DMS53 (cell line): ENCODE results near the gene SEC61A1.

ENCODE experiments used
- DNase-seq: peaks from one replicate; lab custom pipeline; 2025; lab: John Stamatoyannopoulos, UW

SEC61A1 gene

DNA sequence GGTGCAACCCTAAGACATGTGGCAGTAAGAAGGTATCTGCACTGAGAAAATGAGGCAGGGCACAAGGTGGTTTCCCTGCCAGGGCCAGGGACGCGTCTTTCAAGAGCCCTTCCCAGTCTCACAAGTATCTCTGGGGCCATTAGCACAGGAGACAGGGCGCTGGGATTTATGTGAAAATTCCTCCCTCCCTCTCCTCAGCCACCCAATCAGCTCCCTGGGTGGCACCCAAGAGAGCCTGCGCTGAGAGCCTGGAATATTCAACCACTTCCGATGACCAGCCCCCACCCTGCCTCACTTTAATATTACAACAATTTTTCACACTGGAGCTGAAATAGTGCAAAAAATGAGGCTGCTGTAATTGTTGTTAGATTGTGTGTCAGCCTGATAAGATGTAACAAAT, 26.1 kb downstream of the SEC61A1 start:
- no peak for DNase-seq

DNA sequence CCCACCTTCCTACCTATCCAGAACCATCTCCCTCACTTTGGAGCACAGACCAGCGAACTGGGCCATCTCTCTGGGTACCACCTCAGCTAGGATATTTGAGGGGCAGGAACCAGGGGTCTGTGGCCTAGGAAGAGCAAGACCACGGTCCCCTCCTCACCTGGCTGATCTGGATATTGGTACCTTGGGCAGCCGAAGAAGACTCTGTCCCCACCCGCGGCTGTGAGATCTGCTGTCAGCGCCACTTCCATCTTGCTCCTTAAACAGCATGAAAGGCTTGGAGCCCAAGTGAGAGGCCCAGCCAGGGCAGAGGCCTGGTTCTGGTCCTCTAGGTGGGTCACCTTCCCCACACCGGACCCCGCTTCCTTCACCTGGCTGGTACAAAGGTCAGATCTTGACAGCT, 26.6 kb downstream of the SEC61A1 start:
- no peak for DNase-seq

DNA sequence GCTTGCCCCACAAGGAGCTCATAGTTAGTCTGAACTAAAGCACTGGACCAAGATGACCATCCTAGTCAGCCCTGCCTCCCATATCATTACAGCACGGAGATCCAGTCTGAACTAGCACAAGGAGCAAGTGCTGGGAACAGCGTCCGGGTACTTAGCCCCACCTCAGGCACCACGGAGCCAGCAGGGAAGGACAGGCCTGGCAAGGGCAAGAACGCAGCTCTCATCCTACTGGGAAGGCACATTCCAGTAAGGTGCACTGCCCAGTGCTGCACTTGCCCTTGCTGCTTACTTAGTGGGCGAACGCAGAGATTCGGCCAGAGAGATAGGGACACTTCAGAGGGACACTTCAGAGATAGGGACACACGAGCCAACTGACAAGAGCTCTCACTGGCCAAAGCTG, 27.6 kb downstream of the SEC61A1 start:
- no peak for DNase-seq

DNA sequence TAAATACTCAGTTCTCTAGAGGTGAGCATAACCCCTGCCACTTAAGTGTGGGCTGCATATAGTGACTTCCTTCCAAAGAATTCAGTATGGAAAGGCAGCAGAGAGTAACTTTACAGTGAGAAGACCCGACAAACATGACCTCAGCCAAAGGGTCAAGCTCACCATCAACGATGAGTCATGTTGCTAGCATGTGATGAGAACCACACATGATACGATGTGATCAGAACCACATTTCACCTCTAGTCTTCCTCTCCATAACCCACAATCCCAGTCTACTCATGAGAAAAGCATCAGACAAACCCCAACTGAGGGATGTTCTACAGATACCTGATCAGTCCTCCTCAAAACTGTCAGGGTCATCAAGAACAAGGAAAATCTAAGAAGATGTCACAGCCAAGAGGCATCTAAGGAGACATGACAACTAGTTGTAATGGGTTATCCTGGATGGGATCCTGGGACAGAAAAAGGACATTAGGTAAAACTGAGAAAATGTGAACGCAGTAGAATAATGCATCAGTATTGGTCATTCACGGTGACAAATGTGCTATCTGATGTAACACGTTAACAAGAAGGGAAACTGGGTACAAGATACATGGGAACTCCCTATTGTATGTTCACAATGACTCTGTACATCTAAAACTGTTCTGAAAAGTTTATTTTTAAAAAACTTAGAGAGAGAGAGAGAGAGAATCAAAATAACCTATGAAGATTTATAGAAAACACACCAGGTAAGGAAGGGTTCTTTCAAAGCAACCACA, 28.3 kb downstream of the SEC61A1 start:
- peak; percentile 23 for DNase-seq

DNA sequence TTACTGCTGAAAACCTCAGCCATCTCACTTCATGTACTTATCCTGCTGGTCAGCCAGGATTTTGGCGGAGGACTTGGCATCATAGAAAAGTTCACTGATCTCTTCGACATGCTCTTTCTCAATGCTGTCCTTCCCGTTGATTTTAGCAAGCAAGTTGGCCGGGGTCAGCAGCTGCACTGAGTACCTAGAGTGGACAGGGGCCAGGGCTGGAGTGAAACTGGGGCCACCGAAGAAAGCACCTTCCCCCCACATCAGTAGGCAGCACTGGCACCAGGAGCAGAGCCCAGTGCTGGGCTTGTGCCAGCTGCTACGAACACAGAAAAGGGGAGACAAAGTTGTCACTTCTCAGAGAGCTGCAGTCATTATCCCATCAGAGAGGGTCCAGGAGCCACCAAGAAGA, 29.0 kb downstream of the SEC61A1 start:
- DNase-seq: no peak

DNA sequence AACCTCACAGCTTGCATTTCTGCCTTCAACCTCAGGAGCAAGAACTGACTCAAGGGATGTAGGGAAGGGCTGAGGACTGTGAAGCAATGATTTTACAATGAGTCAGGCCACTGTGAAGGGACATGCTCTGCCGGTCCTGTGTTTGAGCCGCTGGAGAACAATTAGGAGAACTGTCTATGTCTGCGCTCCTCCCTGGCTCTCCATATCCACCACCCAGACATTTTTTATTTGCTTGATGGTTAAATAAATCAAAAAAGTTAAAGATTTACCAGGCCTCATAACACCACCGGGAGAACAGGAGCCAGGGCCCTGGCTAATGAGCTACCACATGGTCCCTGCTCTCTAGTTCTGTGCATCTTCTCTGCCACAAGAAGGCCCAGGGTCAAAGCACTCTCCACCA, 29.6 kb downstream of the SEC61A1 start:
- peak; percentile 54 for DNase-seq

DNA sequence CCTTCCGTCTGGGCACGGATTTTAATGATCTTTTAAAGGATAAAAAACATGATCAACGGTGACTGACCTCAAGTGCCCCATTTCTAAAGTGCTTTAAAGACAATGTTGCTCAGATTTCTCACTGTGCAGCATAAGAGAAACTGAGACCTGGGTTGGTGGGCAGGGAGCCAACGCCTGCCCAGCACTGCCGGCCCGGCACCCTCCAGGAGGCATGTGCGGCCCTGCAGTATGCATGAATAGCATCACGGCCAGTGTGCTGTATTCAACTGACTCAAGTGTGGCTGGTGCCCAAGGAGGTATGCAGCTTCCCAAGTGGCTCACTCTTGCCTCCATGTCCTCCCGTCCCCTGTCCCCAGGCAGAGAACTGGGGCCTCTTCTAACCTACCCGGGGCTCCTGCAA, 30.3 kb downstream of the SEC61A1 start:
- DNase-seq: no peak

DNA sequence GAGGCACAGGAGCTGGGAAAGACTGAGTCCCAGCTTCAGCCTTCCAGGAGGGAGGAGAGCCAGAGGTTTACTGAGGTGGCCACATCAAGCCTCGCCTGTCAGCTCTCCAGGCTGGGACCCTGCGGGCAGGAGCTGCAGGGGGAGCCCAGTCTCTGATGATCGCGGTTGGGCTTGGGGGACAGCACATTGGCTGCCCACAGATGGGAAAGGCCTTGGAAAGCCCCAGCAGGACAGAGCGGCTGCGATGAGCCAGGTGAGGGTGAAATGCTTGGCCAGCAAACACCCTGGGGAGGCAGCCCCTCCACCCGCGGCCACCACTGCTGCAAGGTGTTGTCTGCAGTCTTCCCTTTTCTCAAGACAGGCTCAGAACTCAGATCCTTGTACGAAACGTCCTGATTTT, 31.2 kb downstream of the SEC61A1 start:
- DNase-seq: no peak

DNA sequence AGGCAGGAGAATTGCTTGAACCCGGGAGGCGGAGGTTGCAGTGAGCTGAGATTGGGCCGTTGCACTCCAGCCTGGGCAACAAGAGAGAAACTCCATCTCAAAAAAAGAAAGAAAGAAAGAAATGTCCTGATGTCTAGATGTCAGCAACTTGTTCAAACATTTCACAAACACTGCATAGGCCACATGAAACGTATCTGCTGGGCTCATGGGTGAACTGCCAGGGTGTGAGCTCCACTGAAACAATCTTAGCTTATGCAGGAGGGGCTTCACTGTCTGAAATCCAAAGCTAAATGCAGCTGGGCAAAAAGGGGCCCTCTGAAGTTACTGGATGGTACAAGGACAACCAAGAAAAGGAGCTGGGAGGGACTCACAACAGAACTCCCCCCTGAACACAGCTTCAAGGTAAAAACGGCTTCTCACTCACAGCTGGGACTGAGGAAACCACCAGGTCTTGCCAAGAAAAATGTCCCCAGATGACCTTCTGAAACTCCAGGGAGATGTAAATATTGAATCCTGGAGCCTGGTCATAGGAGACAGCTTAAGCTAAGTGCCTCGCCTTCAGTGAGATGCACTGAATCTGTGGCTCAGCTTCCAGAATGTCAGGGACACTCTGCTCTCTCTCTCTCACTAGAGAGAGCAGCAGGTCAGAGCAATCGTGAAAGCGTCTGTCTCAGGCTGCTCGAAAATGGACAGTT, 31.9 kb downstream of the SEC61A1 start:
- DNase-seq: no peak

DNA sequence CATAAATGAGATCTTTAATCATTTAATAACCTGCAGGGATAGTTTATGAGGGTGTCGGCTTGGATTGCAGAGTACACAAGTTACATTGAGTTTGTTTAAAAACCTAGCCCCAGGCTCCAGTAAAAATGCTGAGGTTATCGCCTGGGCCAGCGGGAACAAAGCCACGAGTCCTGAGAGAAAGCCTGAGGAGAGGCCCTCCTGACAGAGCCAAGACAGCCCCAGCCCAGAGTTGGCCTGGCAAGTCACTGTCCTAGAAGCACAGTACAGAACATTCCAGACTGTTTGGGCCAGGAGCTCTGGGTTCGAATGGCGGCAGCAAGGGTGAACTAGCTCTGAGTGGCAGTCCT, 32.4 kb downstream of the SEC61A1 start:
- DNase-seq: no peak

DNA sequence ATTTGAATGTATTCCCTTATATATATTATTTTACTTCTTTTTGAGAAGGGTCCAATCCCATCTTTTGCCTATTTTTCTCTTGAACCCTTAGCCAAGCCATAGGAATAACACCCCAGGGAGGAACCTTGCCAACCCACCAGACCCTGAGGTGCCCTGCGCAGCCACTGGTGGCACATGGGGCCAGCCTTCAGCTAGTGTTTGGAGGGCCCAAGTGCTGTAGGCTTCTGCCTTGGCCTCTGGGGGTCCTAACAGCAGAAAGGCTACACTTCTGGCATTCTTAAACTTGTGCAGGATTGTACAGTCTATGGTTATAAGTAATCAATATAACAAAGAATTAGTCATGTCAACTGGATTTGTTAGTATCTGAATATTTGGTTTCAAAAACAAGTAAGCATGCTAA, 36.9 kb downstream of the SEC61A1 start:
- DNase-seq: no peak

DNA sequence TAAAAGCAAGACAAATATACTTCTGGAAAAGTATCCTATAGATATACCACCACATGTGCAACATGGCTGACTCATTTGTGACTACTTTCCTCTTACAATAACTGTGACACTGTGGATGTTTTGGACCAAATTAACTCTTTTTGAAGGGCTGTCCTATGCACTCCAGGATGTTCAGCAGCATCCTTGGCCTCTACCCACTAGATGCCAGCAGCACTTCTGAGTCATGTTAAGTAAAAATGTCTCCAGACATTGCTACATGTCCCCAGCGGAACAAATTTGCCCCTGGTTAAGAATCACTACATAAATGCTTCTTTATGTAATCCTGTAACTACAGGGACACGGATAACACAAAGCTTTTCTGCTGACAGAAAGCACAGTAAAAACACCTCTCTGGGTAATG, 39.3 kb downstream of the SEC61A1 start:
- DNase-seq: no peak

DNA sequence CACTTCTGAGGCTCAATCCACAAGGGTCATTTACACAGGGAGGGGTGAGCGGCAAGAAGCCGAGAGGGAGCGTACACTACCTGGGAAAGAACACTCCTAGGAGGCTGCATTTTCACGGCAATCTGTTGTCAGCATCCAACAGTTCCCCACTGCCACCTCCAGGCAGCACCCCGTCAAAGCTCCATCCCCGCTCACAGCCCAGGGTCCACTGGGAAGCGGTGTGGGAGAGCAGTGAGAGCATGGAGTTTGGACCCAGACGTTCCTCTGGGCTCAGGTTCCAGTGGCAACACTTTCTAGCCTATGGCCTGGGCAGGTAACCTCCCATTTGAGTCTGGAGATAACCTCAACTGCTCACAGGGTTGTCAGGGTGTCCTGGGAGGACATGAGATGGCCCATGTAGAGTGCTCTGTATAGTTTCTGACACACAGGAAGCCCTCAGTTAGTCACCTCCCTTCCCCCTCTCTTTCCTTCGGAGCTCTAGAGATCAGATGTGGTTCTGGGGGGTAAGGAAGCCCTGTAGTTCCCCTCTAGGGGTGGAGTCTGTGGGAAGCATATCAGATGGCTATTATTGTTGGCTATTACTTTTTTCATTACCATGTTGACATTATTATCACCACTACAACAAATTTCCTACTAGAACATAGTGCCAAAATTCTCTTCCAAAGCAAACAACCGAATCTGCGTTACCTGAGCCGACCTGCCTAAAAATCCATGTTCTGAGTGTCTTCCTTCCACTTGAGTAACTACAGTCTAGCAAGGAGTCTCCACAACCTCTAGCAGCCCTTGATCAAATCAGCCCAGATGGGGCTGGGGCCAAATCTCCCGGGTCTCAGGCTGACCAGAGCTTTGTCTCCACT, 42.3 kb downstream of the SEC61A1 start:
- no peak for DNase-seq

DNA sequence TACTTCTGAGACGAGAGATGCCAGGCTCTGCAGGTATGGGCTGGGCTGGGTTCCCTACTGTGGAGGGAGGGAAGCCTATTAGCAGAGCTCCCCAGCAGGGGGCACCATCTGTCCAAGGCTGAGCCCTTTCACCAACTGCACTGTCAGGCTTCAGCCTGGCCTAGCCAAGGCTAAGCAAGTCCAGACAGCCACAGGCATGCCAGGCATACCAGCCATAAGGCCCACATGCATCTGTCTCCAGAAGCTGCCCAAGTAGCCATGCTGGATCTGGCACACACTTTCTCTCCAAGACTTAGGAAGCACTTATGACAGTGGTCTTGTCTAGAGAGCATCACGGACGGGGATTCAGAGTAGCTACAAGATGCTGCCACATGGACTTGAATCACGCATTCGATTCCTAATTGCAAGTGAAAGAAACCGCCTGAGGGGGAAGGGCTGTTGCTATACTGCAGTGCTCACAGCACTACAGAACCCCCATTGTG, 43.0 kb downstream of the SEC61A1 start:
- DNase-seq: peak; percentile 79

DNA sequence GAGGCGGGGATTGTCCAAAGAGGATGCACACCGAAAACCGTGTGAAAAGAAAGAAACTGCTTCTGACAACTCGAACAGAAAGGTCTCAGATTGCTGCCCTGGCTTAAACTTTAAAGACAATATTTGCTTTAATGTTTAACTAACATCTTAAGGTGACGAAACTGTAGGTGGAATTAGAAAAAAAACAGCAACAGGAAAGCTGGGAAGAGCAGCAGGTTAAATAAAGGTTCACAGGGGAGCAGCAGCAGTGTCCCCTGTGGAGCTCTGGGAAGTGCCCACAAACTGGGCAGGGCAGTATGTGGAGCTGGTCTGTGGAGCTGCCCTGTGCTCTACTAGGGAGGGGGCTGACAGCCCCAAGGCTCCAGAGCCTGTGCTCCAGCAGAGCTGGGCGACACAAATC, 46.0 kb downstream of the SEC61A1 start:
- DNase-seq: no peak

DNA sequence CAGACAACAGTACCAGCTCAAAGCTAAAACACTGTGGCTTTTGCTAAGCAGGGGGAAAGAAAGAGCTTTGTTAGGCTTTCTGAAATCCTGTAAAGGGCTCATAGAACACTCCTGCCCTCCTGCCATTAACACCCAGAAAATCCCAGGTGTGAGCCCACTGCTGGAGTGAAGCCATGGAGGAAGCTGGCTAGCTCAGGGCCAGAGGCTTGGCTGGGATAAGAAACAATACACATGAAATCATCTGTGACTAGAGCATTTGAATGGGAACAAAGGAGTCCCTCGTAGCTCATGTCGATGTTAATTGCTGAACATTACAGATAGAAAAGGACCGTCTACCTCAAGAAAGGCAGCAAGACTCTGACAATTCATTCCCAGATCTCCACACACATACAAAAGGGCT, 47.9 kb downstream of the SEC61A1 start:
- no peak for DNase-seq

DNA sequence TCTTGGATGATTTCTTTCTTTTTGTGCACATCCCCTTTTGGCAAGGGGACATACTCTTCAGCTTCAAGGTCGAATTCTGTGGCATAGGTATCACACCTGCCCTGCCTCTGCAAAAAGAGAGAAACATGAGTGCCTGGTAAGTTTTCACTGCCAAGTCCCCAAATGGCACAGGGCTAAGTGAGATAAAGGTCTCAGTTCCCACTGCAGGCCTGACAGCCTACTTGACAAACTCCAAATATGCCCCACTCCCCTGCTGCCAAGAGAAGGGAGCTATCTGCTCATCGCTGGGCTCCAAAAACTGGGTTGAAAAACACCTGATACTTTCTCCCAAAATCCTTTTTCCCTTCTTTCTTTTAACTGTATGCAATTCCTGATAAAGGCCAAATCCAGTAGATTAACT, 48.4 kb downstream of the SEC61A1 start:
- DNase-seq: no peak

DNA sequence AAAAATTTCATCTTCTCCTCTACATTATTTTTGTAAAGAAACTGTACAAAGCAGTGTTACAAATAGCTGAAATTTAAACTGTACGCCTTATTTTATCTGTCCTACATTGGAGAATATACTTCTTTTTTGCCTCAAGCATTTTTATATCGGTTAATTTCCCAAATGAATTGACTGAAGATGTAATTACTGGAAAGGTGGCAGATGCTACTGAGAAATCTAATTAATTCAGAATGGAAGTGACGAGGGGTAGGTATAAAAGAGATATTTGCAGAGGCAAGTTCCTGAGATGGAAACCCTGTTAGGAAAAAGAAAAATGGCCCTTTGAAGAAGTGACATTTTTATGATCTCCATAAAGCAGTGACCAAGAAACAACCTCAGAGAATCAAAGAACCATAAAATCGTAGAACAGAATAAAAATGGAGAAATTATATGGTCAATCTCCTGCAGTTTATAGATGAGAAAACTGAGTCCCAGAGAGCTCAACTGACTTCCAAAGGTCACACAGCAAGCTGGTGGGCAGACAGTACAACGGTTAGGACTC, 51.0 kb downstream of the SEC61A1 start:
- DNase-seq: no peak

DNA sequence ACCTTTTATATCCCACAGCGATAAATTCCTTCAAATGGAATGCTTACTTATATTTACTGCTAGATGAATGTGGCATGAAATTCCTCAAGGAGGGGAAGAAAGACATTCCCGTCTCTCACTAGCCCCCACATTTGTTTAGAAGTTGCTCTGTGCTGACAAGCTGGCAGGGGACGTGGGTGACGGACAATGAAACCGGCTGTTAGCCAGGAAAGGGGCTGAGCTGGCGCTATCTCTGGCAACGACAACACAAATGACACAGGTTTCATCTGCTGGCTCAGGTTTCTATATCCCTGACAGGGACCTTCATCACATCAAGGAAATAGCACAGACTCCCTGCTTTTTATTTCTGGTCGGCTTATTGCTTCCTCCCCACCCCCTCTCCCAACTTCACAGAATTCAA, 55.6 kb downstream of the SEC61A1 start:
- DNase-seq: no peak

DNA sequence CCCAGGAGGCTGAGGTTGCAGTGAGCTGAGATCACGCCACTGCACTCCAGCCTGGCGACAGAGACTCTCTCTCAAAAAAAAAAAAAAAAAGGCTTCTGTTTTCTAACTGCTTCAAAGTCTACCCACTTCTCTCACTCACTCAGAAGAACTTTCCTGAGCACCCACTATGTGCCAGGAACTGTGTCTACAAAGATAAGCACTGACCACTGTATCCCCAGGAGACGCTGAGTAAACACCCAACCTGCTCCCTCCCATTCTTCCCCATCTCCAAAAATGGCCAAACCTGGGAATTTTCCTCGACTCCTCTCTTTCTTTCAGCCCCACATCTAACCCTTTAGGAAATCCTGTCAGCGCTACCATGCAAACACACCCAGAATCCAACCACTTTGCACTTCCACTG, 58.9 kb downstream of the SEC61A1 start:
- no peak for DNase-seq

DNA sequence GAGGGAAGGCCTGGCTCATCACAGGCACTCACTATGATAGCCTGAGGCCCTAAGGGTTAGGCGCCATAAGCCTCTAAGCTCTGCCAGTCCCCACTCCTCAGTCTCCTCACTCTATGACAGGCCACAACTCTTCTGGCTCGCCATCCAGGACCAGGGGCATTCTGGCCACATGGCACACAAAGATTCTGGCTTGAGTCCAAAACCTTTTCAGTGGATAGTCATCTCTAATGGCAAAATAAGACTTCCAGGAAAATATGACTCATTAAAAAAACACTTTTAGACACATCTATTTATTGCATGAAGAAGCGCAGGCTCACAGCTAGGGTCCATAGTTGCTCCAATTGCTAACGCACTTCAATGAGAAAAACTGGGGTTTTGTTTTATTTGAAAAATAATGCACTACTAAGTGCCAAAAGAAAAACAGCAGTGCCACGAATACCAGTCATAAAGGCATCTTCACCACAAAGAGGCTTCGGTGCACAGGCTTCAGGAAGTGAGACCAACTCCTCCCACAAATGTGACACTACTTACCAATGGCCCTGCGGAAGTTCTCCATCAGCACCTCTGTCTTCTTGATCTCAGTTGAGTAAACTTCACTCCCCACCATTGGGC, 60.2 kb downstream of the SEC61A1 start:
- peak; percentile 71 for DNase-seq
